Dendritic cell treated with granulocyte-macrophage colony-stimulating factor and Interleukin-4, amounts not matched to agents 40 ng/mL and 50 ng/mL, for 4 days (primary cell): ENCODE measurements around the gene RHOF.

Source experiments
- H3K27ac Mint-ChIP-seq: one replicate; pipeline ENCODE4 v1.8.0; 2022; ENCODE audit warnings: mild to moderate bottlenecking, mixed read lengths
- H3K27me3 Mint-ChIP-seq: one replicate; pipeline ENCODE4 v1.8.0; 2022; ENCODE audit warnings: mild to moderate bottlenecking, mixed read lengths
- H3K36me3 Mint-ChIP-seq: one replicate; pipeline ENCODE4 v1.8.0; 2022; ENCODE audit warnings: low read depth, mixed read lengths
- H3K4me1 Mint-ChIP-seq: one replicate; pipeline ENCODE4 v1.8.0; 2022; ENCODE audit warnings: low read depth, mixed read lengths
- H3K4me3 Mint-ChIP-seq: one replicate; pipeline ENCODE4 v1.8.0; 2022; ENCODE audit warnings: mild to moderate bottlenecking, moderate library complexity, mixed read lengths
- H3K9me3 Mint-ChIP-seq: one replicate; pipeline ENCODE4 v1.8.0; 2022; ENCODE audit warnings: mixed read lengths
- intact Hi-C: fragments of 100-400 bp; cut with micrococcal nuclease; formaldehyde crosslinking; loops from one replicate; pipeline ENCODE4 v1.15.0; 2022

The RHOF gene

DNA sequence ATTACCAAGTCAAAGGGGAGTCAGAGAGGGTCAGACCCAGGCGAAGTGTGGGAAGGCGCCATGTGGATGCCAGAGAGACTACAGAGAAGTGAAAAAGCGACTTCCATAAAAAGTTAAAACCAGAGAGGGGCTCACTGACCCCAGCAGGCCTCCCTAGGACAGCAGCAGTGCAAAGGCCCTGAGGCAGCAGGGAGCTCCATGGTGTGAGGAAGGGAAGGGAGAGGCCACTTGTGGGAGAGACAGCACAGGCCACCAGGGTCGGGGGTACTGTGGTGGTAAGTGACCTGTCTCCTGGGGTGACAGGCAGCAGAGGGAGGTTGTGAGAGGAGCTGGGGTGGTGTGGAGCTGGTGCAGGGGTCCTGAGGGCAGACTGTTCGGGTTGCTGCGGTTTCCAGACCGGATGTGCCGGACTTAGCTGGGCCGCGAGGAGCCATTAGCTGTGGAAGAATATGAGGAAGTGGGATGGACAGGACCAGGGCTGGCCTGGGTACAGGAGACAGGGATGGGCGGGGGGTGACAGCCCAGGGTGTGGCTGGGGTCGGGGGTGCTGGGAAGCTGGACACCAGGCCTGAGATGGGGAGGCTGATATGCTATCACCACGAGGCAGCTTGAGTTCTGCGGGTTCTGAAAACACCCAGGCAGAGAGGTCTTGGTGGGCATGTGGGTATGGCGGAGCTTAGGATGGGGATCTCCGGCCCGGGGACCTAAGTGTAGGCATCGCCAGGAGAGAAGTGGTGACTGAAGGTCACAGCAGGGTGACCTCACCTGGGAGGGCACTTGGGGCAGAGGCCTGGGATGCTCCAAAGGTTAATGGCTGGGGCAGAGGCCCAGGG, 33.0 kb upstream of the RHOF start:
- Mint-ChIP-seq H3K27ac (no peak overlapping the region), H3K4me3 (no peak overlapping the region), H3K36me3 (peaks cover 99% of the 10 kb centered on the region), H3K4me1 (peaks cover 22% of the 10 kb centered on the region), H3K9me3 (no peaks in the 10 kb centered on the region), H3K27me3 (no peaks in the 10 kb centered on the region)
- intact Hi-C loops, result no loop called here

- peaks cover 13% of the 10 kb centered on the region for H3K4me1 Mint-ChIP-seq
- no peaks in the 10 kb centered on the region for H3K9me3 Mint-ChIP-seq
- peaks cover 99% of the 10 kb centered on the region for H3K36me3 Mint-ChIP-seq
- H3K4me3 Mint-ChIP-seq, result no peak overlapping the region
- H3K27me3 Mint-ChIP-seq, result no peaks in the 10 kb centered on the region
- intact Hi-C loops, result no loop called here
- H3K27ac Mint-ChIP-seq, result no peak overlapping the region
Observed at GRCh38 chr12:121825041-121825523, 31.6 kb upstream of the RHOF start.

- H3K27ac Mint-ChIP-seq, result no peak overlapping the region
- intact Hi-C loops, result no loop called here
Observed at GRCh38 chr12:121823727-121824115, 30.2 kb upstream of the RHOF start.

GRCh38 chr12:121823101-121823726, 29.7 kb upstream of the RHOF start:
- H3K9me3 Mint-ChIP-seq, result no peaks in the 10 kb centered on the region
- H3K4me1 Mint-ChIP-seq, result peaks cover 5% of the 10 kb centered on the region
- H3K27me3 Mint-ChIP-seq, result no peaks in the 10 kb centered on the region
- H3K4me3 Mint-ChIP-seq, result no peak overlapping the region
- no peak overlapping the region for H3K27ac Mint-ChIP-seq
- peaks cover 98% of the 10 kb centered on the region for H3K36me3 Mint-ChIP-seq
- intact Hi-C loops, result no loop called here

More at GRCh38 chr12:121823727-121824115, 30.2 kb upstream of the RHOF start:
- peaks cover 7% of the 10 kb centered on the region for H3K4me1 Mint-ChIP-seq
- no peaks in the 10 kb centered on the region for H3K27me3 Mint-ChIP-seq
- peaks cover 99% of the 10 kb centered on the region for H3K36me3 Mint-ChIP-seq
- H3K9me3 Mint-ChIP-seq, result no peaks in the 10 kb centered on the region
- no peak overlapping the region for H3K4me3 Mint-ChIP-seq

DNA sequence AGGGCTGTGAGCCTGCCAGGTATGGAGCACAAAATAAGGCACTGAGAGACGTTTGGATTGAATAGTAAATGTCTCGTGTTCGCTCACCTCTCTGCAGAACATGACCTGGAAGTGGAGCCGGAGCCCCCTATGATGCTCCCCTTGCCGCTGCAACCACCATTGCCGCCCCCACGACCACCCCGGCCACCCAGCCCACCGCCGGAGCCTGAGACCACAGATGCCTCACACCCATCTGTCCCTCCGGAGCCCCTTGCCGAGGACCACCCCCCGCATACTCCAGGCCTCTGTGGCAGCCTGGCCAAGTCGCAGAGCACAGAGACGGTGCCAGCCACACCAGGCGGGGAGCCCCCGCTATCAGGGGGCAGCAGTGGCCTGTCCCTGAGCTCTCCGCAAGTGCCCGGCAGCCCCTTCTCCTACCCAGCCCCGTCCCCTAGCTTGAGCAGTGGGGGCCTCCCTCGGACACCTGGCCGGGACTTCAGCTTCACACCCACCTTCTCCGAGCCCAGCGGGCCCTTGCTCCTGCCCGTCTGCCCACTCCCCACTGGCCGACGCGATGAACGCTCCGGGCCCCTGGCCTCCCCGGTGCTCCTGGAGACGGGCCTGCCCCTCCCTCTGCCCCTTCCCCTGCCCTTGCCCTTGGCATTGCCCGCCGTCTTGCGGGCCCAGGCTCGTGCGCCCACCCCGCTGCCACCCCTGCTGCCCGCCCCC, 29.1 kb upstream of the RHOF start:
- Mint-ChIP-seq H3K4me3 (no peak overlapping the region), H3K27ac (no peak overlapping the region), H3K4me1 (peaks cover 5% of the 10 kb centered on the region), H3K36me3 (peaks cover 98% of the 10 kb centered on the region), H3K27me3 (no peaks in the 10 kb centered on the region), H3K9me3 (no peaks in the 10 kb centered on the region)
- intact Hi-C loops, result no loop called here

DNA sequence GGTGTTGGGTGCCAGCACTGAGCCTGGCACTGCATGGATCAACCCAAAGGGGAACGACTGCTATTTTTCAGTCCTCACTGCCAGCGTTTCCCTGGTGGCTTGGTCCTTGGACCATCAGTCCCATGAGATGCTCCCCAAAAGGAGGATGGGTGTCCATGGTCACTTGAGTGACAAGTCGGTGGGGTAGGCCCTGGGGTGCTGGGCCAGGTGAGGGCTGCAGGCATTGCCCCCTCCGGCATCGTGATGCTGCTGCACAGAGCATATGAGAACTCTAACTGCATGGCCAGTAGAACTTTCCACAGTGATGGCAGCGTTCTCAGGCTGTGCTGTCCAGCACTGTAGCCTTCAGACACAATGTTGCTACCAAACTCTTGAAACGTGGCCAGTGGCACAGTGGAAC, 26.6 kb upstream of the RHOF start:
- no peak overlapping the region for H3K4me3 Mint-ChIP-seq
- no peaks in the 10 kb centered on the region for H3K27me3 Mint-ChIP-seq
- H3K27ac Mint-ChIP-seq, result no peak overlapping the region
- H3K4me1 Mint-ChIP-seq, result no peaks in the 10 kb centered on the region
- no peaks in the 10 kb centered on the region for H3K9me3 Mint-ChIP-seq
- peaks cover 99% of the 10 kb centered on the region for H3K36me3 Mint-ChIP-seq
- intact Hi-C loops, result no loop called here

DNA sequence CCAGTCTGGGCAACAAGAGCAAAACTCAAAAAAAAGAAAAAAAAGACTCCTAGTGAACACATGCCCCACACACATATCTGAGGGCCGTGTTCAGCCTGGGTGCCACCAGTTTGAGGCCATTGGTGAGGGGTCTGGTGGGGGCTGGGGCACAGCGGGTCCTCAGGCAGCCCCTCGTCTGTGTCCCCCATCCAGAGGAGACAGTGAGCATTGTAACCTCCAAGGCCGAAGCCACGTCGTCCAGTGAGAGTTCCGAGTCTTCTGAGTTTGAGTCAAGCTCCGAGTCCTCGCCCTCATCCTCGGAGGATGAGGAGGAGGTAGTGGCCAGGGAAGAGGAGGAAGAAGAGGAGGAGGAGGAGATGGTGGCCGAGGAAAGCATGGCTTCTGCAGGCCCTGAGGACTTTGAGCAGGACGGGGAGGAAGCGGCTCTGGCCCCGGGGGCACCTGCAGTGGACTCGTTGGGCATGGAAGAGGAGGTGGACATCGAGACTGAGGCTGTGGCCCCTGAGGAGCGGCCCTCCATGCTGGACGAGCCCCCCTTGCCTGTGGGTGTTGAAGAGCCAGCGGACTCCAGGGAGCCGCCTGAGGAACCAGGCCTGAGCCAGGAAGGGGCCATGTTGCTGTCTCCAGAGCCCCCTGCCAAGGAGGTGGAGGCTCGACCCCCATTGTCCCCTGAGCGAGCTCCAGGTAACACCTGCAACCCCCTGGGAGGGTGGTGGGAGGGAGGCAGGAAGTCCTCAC, 25.9 kb upstream of the RHOF start:
- H3K27me3 Mint-ChIP-seq, result no peaks in the 10 kb centered on the region
- H3K36me3 Mint-ChIP-seq, result peaks cover 99% of the 10 kb centered on the region
- intact Hi-C loops, result no loop called here
- no peaks in the 10 kb centered on the region for H3K9me3 Mint-ChIP-seq
- H3K4me1 Mint-ChIP-seq, result no peaks in the 10 kb centered on the region
- no peak overlapping the region for H3K4me3 Mint-ChIP-seq
- H3K27ac Mint-ChIP-seq, result no peak overlapping the region

- H3K4me3 Mint-ChIP-seq, result no peak overlapping the region
- intact Hi-C loops, result no loop called here
- peaks cover 13% of the 10 kb centered on the region for H3K4me1 Mint-ChIP-seq
- H3K27me3 Mint-ChIP-seq, result no peaks in the 10 kb centered on the region
- no peaks in the 10 kb centered on the region for H3K9me3 Mint-ChIP-seq
- peaks cover 99% of the 10 kb centered on the region for H3K36me3 Mint-ChIP-seq
- no peak overlapping the region for H3K27ac Mint-ChIP-seq
Observed at GRCh38 chr12:121817648-121818043, 24.2 kb upstream of the RHOF start.

GRCh38 chr12:121816925-121817647, 23.6 kb upstream of the RHOF start:
- intact Hi-C loops, result no loop called here

GRCh38 chr12:121815263-121815662, 21.8 kb upstream of the RHOF start:
- H3K9me3 Mint-ChIP-seq, result no peaks in the 10 kb centered on the region
- no peak overlapping the region for H3K4me3 Mint-ChIP-seq
- intact Hi-C loops, result no loop called here
- peaks cover 98% of the 10 kb centered on the region for H3K36me3 Mint-ChIP-seq
- peaks cover 34% of the 10 kb centered on the region for H3K4me1 Mint-ChIP-seq
- H3K27me3 Mint-ChIP-seq, result no peaks in the 10 kb centered on the region
- no peak overlapping the region for H3K27ac Mint-ChIP-seq

More at GRCh38 chr12:121816925-121817647, 23.6 kb upstream of the RHOF start:
- peaks cover 99% of the 10 kb centered on the region for H3K36me3 Mint-ChIP-seq
- no peak overlapping the region for H3K27ac Mint-ChIP-seq
- H3K4me3 Mint-ChIP-seq, result no peak overlapping the region
- no peaks in the 10 kb centered on the region for H3K27me3 Mint-ChIP-seq
- peaks cover 17% of the 10 kb centered on the region for H3K4me1 Mint-ChIP-seq
- H3K9me3 Mint-ChIP-seq, result no peaks in the 10 kb centered on the region

- Mint-ChIP-seq H3K36me3 (peaks cover 98% of the 10 kb centered on the region), H3K4me1 (peaks cover 40% of the 10 kb centered on the region), H3K9me3 (no peaks in the 10 kb centered on the region), H3K27ac (no peak overlapping the region), H3K4me3 (no peak overlapping the region), H3K27me3 (no peaks in the 10 kb centered on the region)
- intact Hi-C loops, result loop anchor here (5.0 kb wide), 1 partner anchor 73 kb away; the partner anchor contains the start of gene PSMD9
Observed at GRCh38 chr12:121814429-121815119, 21.1 kb upstream of the RHOF start.

DNA sequence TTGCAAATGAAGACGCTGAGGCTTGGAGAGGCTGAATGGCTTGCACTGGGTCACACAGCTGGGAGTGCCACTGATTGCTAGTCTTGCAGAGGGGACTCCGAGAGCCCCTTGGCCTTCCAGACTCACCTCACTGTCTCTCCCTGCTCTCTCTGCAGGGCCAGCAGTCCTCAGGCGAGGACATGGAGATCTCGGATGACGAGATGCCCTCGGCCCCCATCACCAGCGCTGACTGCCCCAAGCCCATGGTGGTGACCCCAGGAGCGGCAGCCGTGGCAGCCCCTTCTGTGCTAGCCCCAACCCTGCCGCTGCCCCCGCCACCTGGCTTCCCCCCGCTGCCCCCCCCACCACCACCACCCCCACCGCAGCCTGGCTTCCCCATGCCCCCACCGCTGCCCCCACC, 20.5 kb upstream of the RHOF start:
- H3K4me3 Mint-ChIP-seq, result no peak overlapping the region

More for the DNA sequence above, 20.5 kb upstream of the RHOF start:
- no peaks in the 10 kb centered on the region for H3K9me3 Mint-ChIP-seq
- no peaks in the 10 kb centered on the region for H3K27me3 Mint-ChIP-seq
- intact Hi-C loops, result loop anchor here (5.0 kb wide), 1 partner anchor 73 kb away; the partner anchor contains the start of gene PSMD9
- H3K36me3 Mint-ChIP-seq, result peaks cover 98% of the 10 kb centered on the region
- peaks cover 47% of the 10 kb centered on the region for H3K4me1 Mint-ChIP-seq
- H3K27ac Mint-ChIP-seq, result no peak overlapping the region
